ENCODE data around the gene TLE6. TPM values are rescaled to one million over a fixed set of nuclear protein-coding genes. Genes with fewer than 3 reads are reported as not detected.
A peak's percentile ranks its signal among the peaks of the same experiment; 100 is the strongest.
"Not testable (repeated sequence)": the region's sequence is repeated elsewhere in the genome, so short reads cannot be mapped to it uniquely, and the experiment has no call there.

TLE6 gene
- under 1 TPM in 2 of 4 donors, not detected in 2; 0.75 to 1.00 TPM for polyA plus RNA-seq
- long read RNA-seq, donor 1, result 0 reads
- long read RNA-seq, donor 2, result 0 reads
- long read RNA-seq, donor 3, result 0 reads
- long read RNA-seq, donor 4, result 0 reads
- long read RNA-seq, donor 5, result 0 reads
- long read RNA-seq, donor 6, result 0 reads
- long read RNA-seq, donor 7, result 0 reads
- long read RNA-seq, donor 8, result 0 reads
- long read RNA-seq, donor 9, result 0 reads
- long read RNA-seq, donor 10, result 0 reads

DNA sequence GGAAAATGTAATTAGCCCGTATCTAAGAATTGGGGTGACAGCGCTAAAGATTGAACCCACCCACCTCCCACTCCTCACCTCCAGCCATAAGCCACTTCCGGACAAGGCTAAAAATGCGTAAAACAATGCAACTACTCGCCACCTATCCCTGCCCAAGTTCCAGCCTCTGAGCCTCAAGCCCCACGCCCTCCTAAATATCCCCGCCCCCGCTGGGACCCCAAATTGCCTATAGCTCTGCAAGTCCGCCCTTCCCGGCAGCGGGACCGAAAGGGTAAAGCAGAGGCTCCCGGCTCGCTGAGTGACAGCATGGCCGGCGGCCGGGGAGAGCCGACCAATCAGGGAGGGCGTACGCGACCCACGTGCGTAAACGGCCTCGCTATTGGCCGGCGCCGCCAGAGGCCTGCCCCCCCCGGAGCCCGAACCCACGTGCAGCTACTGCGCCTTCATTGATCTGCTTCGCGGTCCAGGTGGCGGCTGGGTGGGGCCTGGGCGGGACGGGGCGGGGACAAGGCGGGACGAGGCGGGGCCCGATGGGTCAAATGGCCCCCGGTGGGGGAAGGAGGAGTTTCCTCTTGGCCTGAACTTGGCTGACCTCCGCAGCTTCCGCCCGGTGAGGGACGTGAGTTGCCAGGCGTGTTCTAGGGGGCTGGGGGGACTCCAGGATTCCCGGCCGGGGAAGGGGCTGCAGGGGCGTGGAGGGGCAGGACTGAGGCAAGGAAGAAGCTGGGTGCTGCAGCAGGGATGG lies at the start of gene TLE6:
TLE6 (plus strand) TSS at position 564 of the 745 bp plus-strand sequence. CDS start 670 bp downstream, outside the sequence.
- 0 to 1% (median 1%) methylated on average over 47 to 51 of the region's 51 CpGs for WGBS, 3 donors
- Histone ChIP-seq H3K9me3 (ENCODE audit: control insufficient read depth in 2 of 2, insufficient read depth in 1 of 2, low read depth in 1 of 2, low read length in 1 of 2) (no peaks in the 10 kb centered on the region), H3K4me3 (ENCODE audit: low read depth in 1 of 3, low read length in 3 of 3) (peak within 1 kb of the TSS; percentile 27 to 31 (median 29)), H3K36me3 (ENCODE audit: control insufficient read depth in 3 of 3, insufficient read depth in 2 of 3, low read depth in 1 of 3, low read length in 3 of 3) (no peaks in the 10 kb centered on the region), H3K27ac (ENCODE audit: low read depth in 1 of 3, low read length in 2 of 3) (peak within 1 kb of the TSS in 1 of 3 donors; percentile 54), H3K4me1 (ENCODE audit: control insufficient read depth in 3 of 3, insufficient read depth in 2 of 3, low read depth in 1 of 3, low read length in 2 of 3) (peaks cover 3 to 16% (median 7%) of the 10 kb centered on the region in 3 donors), H3K27me3 (ENCODE audit: control insufficient read depth in 3 of 3, insufficient read depth in 3 of 3, low read length in 3 of 3) (peaks cover 0 to 9% (median 0%) of the 10 kb centered on the region in 3 donors)
- peak; percentile 96 to 98 for DNase-seq
- FAIRE-seq, result no peak

DNA sequence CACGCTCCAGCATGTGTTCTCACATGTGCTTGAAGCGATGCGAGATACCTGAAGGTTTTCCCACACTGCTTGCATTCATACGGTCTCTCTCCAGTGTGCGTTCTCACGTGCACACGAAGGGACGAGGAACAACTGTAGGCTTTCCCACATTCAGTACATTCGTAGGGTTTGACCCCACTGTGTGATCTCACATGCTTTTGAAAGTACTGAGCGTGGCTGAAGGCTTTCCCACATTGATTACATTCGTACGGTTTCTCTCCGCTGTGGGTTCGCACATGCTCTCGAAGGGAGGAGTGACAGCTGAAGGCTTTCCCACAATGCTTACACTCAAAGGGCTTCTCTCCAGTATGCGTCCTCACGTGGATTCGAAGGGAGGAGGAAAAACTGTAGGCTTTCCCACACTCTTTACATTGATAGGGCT lies 43.9 kb upstream of the TLE6 start:
- no peak for DNase-seq
- peaks cover 2 to 69% of the 10 kb centered on the region in 2 donors for H3K9me3 ChIP-seq (ENCODE audit: control insufficient read depth in 2 of 2, insufficient read depth in 1 of 2, low read depth in 1 of 2, low read length in 1 of 2)
- no peak for FAIRE-seq
- 98% methylated on average over 18 of the region's 18 CpGs for WGBS, 3 donors
- H3K4me3 ChIP-seq (ENCODE audit: low read depth in 1 of 3, low read length in 3 of 3), result no peak overlapping the region
- no peaks in the 10 kb centered on the region for H3K4me1 ChIP-seq (ENCODE audit: control insufficient read depth in 3 of 3, insufficient read depth in 2 of 3, low read depth in 1 of 3, low read length in 2 of 3)
- H3K27ac ChIP-seq (ENCODE audit: low read depth in 1 of 3, low read length in 2 of 3), result no peak overlapping the region
- peaks cover 12 to 48% (median 21%) of the 10 kb centered on the region in 3 donors for H3K36me3 ChIP-seq (ENCODE audit: control insufficient read depth in 3 of 3, insufficient read depth in 2 of 3, low read depth in 1 of 3, low read length in 3 of 3)
- H3K27me3 ChIP-seq (ENCODE audit: control insufficient read depth in 3 of 3, insufficient read depth in 3 of 3, low read length in 3 of 3), result no peaks in the 10 kb centered on the region

DNA sequence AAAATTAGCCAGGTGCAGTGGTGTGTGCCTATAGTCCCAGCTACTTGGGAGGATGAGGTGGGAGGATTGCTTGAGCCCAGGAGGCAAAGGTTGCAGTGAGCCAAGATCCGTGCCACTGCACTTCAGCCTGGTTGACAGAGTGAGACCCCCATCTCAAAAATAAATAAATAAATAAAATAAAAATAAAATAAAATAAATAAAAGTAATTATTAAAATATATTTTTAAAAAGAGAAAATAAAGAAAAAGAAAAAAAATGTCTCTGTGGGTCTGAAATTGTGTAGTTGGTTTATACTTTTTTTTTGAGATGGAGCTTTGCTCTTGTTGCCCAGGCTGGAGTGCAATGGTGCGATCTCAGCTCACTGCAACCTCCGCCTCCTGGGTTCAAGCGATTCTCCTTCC lies 41.5 kb upstream of the TLE6 start:
- not testable (repeated sequence) for FAIRE-seq; H3K27me3 ChIP-seq (ENCODE audit: control insufficient read depth in 3 of 3, insufficient read depth in 3 of 3, low read length in 3 of 3); H3K27ac ChIP-seq (ENCODE audit: low read depth in 1 of 3, low read length in 2 of 3); H3K4me1 ChIP-seq (ENCODE audit: control insufficient read depth in 3 of 3, insufficient read depth in 2 of 3, low read depth in 1 of 3, low read length in 2 of 3); DNase-seq; H3K4me3 ChIP-seq (ENCODE audit: low read depth in 1 of 3, low read length in 3 of 3)
- peaks cover 12 to 56% (median 26%) of the 10 kb centered on the region in 3 donors for H3K36me3 ChIP-seq (ENCODE audit: control insufficient read depth in 3 of 3, insufficient read depth in 2 of 3, low read depth in 1 of 3, low read length in 3 of 3)
- H3K9me3 ChIP-seq (ENCODE audit: control insufficient read depth in 2 of 2, insufficient read depth in 1 of 2, low read depth in 1 of 2, low read length in 1 of 2), result peaks cover 2 to 60% of the 10 kb centered on the region in 2 donors
- 94 to 97% (median 95%) methylated on average over 4 of the region's 4 CpGs for WGBS, 3 donors

DNA sequence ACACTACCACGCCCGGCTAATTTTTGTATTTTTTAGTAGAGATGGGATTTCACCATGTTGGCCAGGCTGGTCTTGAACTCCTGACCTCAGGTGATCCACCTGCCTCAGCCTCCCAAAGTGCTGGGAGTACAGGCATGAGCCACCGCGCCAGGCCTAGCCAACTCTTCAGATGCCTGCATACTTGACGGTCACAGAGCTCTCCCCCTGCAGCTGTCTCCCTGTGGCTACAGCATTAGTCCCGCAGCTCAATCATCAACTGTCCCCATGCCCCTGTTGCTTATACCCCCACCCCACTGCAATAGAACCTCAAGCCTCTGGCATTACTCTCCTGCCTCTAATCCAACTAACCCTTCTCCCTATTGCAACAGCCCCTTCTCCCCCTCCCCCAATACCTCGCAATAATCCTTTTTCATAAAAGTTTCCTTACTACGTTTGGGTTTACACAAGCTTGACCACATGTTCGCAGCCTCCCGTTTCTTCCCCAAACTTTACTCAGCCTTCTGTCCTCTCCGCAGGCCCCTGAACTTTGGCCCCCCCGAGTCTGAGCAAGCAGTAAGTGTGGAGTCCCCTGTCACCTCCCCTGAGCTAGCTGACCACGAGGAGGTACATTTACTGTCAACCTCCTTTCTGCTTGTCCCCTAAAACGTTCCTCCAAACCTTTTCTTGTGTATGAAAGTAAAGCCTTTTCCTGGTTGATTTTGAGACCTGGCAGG lies 34.3 kb upstream of the TLE6 start:
- Histone ChIP-seq H3K4me1 (ENCODE audit: control insufficient read depth in 3 of 3, insufficient read depth in 2 of 3, low read depth in 1 of 3, low read length in 2 of 3) (peaks cover 0 to 11% (median 2%) of the 10 kb centered on the region in 3 donors), H3K4me3 (ENCODE audit: low read depth in 1 of 3, low read length in 3 of 3) (no peak overlapping the region), H3K9me3 (ENCODE audit: control insufficient read depth in 2 of 2, insufficient read depth in 1 of 2, low read depth in 1 of 2, low read length in 1 of 2) (peaks cover 0 to under 1% of the 10 kb centered on the region in 2 donors), H3K27ac (ENCODE audit: low read depth in 1 of 3, low read length in 2 of 3) (no peak overlapping the region), H3K27me3 (ENCODE audit: control insufficient read depth in 3 of 3, insufficient read depth in 3 of 3, low read length in 3 of 3) (no peaks in the 10 kb centered on the region), H3K36me3 (ENCODE audit: control insufficient read depth in 3 of 3, insufficient read depth in 2 of 3, low read depth in 1 of 3, low read length in 3 of 3) (peaks cover 0 to 15% (median 5%) of the 10 kb centered on the region in 3 donors)
- WGBS, 3 donors, result 82 to 86% (median 85%) methylated on average over 14 of the region's 14 CpGs
- FAIRE-seq (no peak), DNase-seq (peak in 1 of 2 donors; percentile 44)

DNA sequence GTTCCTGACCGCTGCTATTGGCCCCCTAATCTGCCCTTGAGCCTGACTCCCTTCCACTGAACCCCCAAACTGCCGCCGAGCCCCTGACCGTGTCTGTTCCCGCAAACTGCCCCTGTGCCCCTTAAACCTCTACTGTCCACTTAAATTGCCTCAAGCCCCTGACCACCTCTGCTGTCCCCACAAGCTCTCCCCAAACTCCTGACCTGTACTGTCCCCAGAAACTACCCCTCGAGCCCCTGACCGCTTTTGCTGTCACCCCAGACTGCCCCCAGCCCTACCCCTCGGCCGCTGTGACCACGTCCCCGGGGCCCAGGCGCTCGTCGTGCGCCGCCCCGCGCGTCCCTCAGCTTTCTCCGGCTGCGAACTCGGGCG lies 33.0 kb upstream of the TLE6 start:
- WGBS, 3 donors, result 0 to 3% (median 1%) methylated on average over 23 of the region's 23 CpGs
- FAIRE-seq (no peak), DNase-seq (no peak)
- Histone ChIP-seq H3K4me1 (ENCODE audit: control insufficient read depth in 3 of 3, insufficient read depth in 2 of 3, low read depth in 1 of 3, low read length in 2 of 3) (peaks cover 2 to 20% (median 2%) of the 10 kb centered on the region in 3 donors), H3K36me3 (ENCODE audit: control insufficient read depth in 3 of 3, insufficient read depth in 2 of 3, low read depth in 1 of 3, low read length in 3 of 3) (peaks cover 0 to 9% (median 2%) of the 10 kb centered on the region in 3 donors), H3K27ac (ENCODE audit: low read depth in 1 of 3, low read length in 2 of 3) (peak overlapping the region; percentile 16 to 94 (median 65)), H3K4me3 (ENCODE audit: low read depth in 1 of 3, low read length in 3 of 3) (peak overlapping the region; percentile 48 to 96 (median 71)), H3K9me3 (ENCODE audit: control insufficient read depth in 2 of 2, insufficient read depth in 1 of 2, low read depth in 1 of 2, low read length in 1 of 2) (no peaks in the 10 kb centered on the region), H3K27me3 (ENCODE audit: control insufficient read depth in 3 of 3, insufficient read depth in 3 of 3, low read length in 3 of 3) (no peaks in the 10 kb centered on the region)

DNA sequence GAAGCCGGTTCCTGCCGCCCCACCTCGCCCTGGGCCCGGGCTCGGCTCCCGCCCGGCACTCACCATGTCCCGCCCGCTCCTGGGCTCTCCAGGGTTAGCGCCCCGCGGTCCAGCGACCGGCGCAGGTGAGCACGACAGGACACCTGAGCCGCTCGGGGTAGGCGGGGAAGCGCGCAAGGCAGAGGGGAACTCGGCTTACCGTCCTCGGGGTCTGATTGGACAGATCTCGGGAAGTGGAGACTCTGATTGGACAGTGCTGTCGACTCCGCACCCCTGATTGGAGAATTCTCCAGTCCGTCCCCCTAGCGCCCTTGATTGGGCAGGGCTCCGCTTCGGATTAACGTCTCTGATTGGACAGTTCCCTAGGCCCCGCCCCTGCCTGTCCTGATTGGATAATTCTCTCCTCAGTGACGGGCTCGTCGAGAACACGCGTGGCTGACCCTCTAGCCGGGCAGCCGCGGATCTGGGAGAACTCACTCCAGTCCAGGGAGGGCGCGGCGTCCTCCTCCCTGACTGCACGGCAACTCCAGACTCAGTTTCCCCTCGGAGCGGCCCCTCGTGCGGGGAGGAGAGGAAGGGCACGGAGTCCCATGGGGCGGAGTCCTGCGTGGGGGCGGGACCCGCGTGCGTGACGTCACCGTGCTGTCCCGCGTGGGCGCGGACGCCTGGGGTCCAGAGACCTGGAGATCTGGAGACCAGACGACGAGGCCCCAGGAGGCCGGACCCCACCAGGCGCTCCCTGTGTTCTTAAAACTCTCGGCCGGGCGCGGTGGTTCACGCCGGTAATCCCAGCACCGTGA lies 32.4 kb upstream of the TLE6 start, which contains the start of gene ZNF77:
ZNF77 (minus strand) TSS at position 197 of the 800 bp plus-strand sequence; CDS start at position 66, 131 bp downstream.
- FAIRE-seq, result peak; percentile 65
- H3K36me3 ChIP-seq (ENCODE audit: control insufficient read depth in 3 of 3, insufficient read depth in 2 of 3, low read depth in 1 of 3, low read length in 3 of 3), result peaks cover 0 to 6% (median 0%) of the 10 kb centered on the region in 3 donors
- peak within 1 kb of the TSS; percentile 49 to 96 (median 71) for H3K4me3 ChIP-seq (ENCODE audit: low read depth in 1 of 3, low read length in 3 of 3)
- no peaks in the 10 kb centered on the region for H3K9me3 ChIP-seq (ENCODE audit: control insufficient read depth in 2 of 2, insufficient read depth in 1 of 2, low read depth in 1 of 2, low read length in 1 of 2)
- H3K4me1 ChIP-seq (ENCODE audit: control insufficient read depth in 3 of 3, insufficient read depth in 2 of 3, low read depth in 1 of 3, low read length in 2 of 3), result peaks cover 2 to 22% (median 6%) of the 10 kb centered on the region in 3 donors
- 1% methylated on average over 69 to 74 of the region's 74 CpGs for WGBS, 3 donors
- no peaks in the 10 kb centered on the region for H3K27me3 ChIP-seq (ENCODE audit: control insufficient read depth in 3 of 3, insufficient read depth in 3 of 3, low read length in 3 of 3)
- H3K27ac ChIP-seq (ENCODE audit: low read depth in 1 of 3, low read length in 2 of 3), result peak within 1 kb of the TSS; percentile 79 to 94 (median 94)
- peak; percentile 99 to 100 for DNase-seq

DNA sequence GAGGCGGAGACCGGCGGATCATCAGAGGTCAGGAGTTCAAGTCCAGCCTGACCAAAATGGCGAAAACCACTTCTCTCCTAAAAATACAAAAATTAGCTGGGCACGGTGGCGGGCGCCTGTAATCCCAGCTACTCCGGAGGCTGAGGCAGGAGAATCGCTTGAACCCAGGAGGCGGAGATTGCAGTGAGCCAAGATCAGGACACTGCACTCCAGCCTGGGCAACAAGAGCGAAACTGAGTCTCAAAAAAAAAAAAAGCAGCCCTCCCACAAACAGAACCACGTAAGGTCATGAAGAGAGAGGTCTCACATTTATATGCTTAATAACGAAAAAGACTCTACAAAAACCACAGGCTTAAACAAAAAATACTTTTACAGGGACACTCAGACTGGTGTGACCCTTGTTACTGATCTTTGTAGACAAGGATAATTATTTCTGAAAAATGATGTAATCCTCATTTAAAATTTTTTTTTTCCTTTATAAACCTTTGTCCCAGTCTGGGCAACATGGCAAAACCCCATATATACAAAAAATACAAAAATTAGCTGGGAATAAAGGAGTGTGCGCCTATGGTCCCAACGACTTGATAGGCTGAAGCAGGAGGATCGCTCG lies 31.7 kb upstream of the TLE6 start:
- no peak for FAIRE-seq
- DNase-seq, result no peak
- H3K9me3 ChIP-seq (ENCODE audit: control insufficient read depth in 2 of 2, insufficient read depth in 1 of 2, low read depth in 1 of 2, low read length in 1 of 2), result no peaks in the 10 kb centered on the region
- H3K4me3 ChIP-seq (ENCODE audit: low read depth in 1 of 3, low read length in 3 of 3), result peak overlapping the region; percentile 49 to 96 (median 70)
- H3K27ac ChIP-seq (ENCODE audit: low read depth in 1 of 3, low read length in 2 of 3), result peak overlapping the region; percentile 79 to 94 (median 94)
- H3K36me3 ChIP-seq (ENCODE audit: control insufficient read depth in 3 of 3, insufficient read depth in 2 of 3, low read depth in 1 of 3, low read length in 3 of 3), result peaks cover 0 to 6% (median 0%) of the 10 kb centered on the region in 3 donors
- WGBS, 3 donors, result 36 to 44% (median 37%) methylated on average over 17 of the region's 17 CpGs
- H3K4me1 ChIP-seq (ENCODE audit: control insufficient read depth in 3 of 3, insufficient read depth in 2 of 3, low read depth in 1 of 3, low read length in 2 of 3), result peaks cover 2 to 22% (median 6%) of the 10 kb centered on the region in 3 donors
- no peaks in the 10 kb centered on the region for H3K27me3 ChIP-seq (ENCODE audit: control insufficient read depth in 3 of 3, insufficient read depth in 3 of 3, low read length in 3 of 3)

Data from small intestine (tissue), 16 donors.